H1 (cell line): ENCODE results near the gene FOXJ2. TPM values are rescaled to one million over a fixed set of nuclear protein-coding genes. Genes with fewer than 3 reads are reported as not detected.

ENCODE experiments used
- CTCF ChIA-PET: fragments of 300-600 bp; sonication (Branson Sonifier 250); formaldehyde crosslinking; loops from one replicate; lab custom pipeline; 2021; ENCODE audit not compliant: partially characterized antibody; lab: Charles Lee
- POLR2A ChIA-PET: fragments of 300-600 bp; sonication (Branson Sonifier 250); formaldehyde crosslinking; loops from one replicate; lab custom pipeline; 2021; ENCODE audit warnings: inconsistent platforms; ENCODE audit not compliant: partially characterized antibody; lab: Charles Lee
- DNase-seq, 2 experiments: peaks; one replicate each; pipeline versions ENCODE4 v3.0.0 to v3.0.0-alpha.2; 2010 to 2022; ENCODE audit warnings: low spot score in 2 of 2, low read depth in 1 of 2, mixed read lengths in 1 of 2
- FAIRE-seq: peaks from 2 replicates; lab custom pipeline; 2011; peaks lifted over from hg19 to GRCh38; lab: Jason Lieb, UNC
- H2AFZ ChIP-seq: 2 replicates; pipeline ENCODE4 v1.8.1; 2012; ENCODE audit warnings: low read length, inconsistent platforms
- H2AK5ac ChIP-seq: 2 replicates; pipeline ENCODE4 v1.6.1; 2013; ENCODE audit warnings: low read depth, low read length
- H2BK120ac ChIP-seq: replicated peaks from 2 replicates; pipeline ENCODE3; 2013; ENCODE audit warnings: low read depth, low read length, inconsistent platforms
- H2BK12ac ChIP-seq: 2 replicates; pipeline ENCODE4 v1.6.1; 2013; ENCODE audit warnings: low read depth, low read length
- H2BK15ac ChIP-seq: 2 replicates; pipeline ENCODE4 v1.6.1; 2013; ENCODE audit warnings: low read length
- H2BK20ac ChIP-seq: 2 replicates; pipeline ENCODE4 v1.6.1; 2013; ENCODE audit warnings: low read length
- H2BK5ac ChIP-seq: 2 replicates; pipeline ENCODE4 v1.6.1; 2013; ENCODE audit warnings: low read depth, low read length
- H3K14ac ChIP-seq: 2 replicates; pipeline ENCODE4 v1.6.1; 2013; ENCODE audit warnings: inconsistent platforms; ENCODE audit not compliant: insufficient read length
- H3K18ac ChIP-seq: 2 replicates; pipeline ENCODE4 v1.6.1; 2013; ENCODE audit warnings: low read length; ENCODE audit errors: extremely low read depth
- H3K23ac ChIP-seq: 2 replicates; pipeline ENCODE4 v1.6.1; 2013; ENCODE audit warnings: inconsistent platforms; ENCODE audit not compliant: insufficient read length
- H3K23me2 ChIP-seq: 2 replicates; pipeline ENCODE4 v1.6.1; 2013; ENCODE audit warnings: low read depth, low read length
- H3K27ac ChIP-seq: 2 replicates; pipeline ENCODE4 v1.6.1; 2011; ENCODE audit warnings: low read depth, low read length, inconsistent platforms
- H3K27me3 ChIP-seq, 4 experiments: replicated peaks in 1 of 4; 1 replicate in 1 of 4; 2 replicates in 3 of 4; pipeline versions ENCODE4 v1.6.1 to v1.8.1; 2011 to 2013; ENCODE audit warnings: low read length in 3 of 4, mild to moderate bottlenecking in 3 of 4, inconsistent platforms in 2 of 4, mixed read lengths in 2 of 4, moderate library complexity in 1 of 4; ENCODE audit not compliant: control insufficient read depth in 3 of 4, insufficient read depth in 3 of 4; ENCODE audit errors: extremely low read depth in 1 of 4
- H3K36me3 ChIP-seq, 4 experiments: 2 replicates each; pipeline versions ENCODE4 v1.6.1 to v1.8.1; 2011 to 2013; ENCODE audit warnings: mild to moderate bottlenecking in 4 of 4, low read length in 3 of 4, moderate library complexity in 2 of 4, control low read depth in 1 of 4, inconsistent platforms in 1 of 4; ENCODE audit not compliant: insufficient read depth in 4 of 4, control insufficient read depth in 2 of 4
- H3K4ac ChIP-seq: replicated peaks from 2 replicates; pipeline ENCODE3; 2013; ENCODE audit warnings: low read length, low read depth, mixed read lengths, inconsistent platforms; ENCODE audit not compliant: insufficient read length
- H3K4me1 ChIP-seq, 4 experiments: replicated peaks in 1 of 4; 1 replicate in 1 of 4; 2 replicates in 3 of 4; pipeline versions ENCODE4 v1.6.1 to v1.8.1; 2011 to 2013; ENCODE audit warnings: low read length in 3 of 4, inconsistent platforms in 2 of 4, mixed read lengths in 1 of 4; ENCODE audit not compliant: insufficient read depth in 4 of 4, control insufficient read depth in 3 of 4
- H3K4me2 ChIP-seq, 2 experiments: 2 replicates each; pipeline versions ENCODE4 v1.6.1 to v1.8.1; 2011 to 2013; ENCODE audit warnings: low read depth in 2 of 2, low read length in 2 of 2, control low read depth in 1 of 2, inconsistent platforms in 1 of 2, mild to moderate bottlenecking in 1 of 2; ENCODE audit not compliant: insufficient read depth in 1 of 2
- H3K4me3 ChIP-seq, 4 experiments: fragments of 200-600, 300-600 bp in 1 of 4; sonication (generic), shearing (Covaris generic), sonication (Bioruptor Twin) in 1 of 4; 2 replicates each; pipeline versions ENCODE4 v1.5.1 to v1.8.1; 2011 to 2016; ENCODE audit warnings: low read length in 4 of 4, low read depth in 3 of 4, control low read depth in 2 of 4, inconsistent platforms in 2 of 4, mild to moderate bottlenecking in 2 of 4, mixed read lengths in 1 of 4, moderate library complexity in 1 of 4; ENCODE audit not compliant: insufficient read depth in 2 of 4; ENCODE audit errors: extremely low read depth in 1 of 4
- H3K56ac ChIP-seq: replicated peaks from 2 replicates; pipeline ENCODE3; 2013; ENCODE audit warnings: low read depth, mild to moderate bottlenecking, mixed read lengths, low read length, inconsistent platforms; ENCODE audit not compliant: insufficient read length
- H3K79me1 ChIP-seq: 2 replicates; pipeline ENCODE4 v1.6.1; 2013; ENCODE audit warnings: low read depth, low read length, control low read depth
- H3K79me2 ChIP-seq, 2 experiments: 2 replicates each; pipeline versions ENCODE4 v1.6.1 to v1.8.1; 2012 to 2013; ENCODE audit warnings: low read length in 2 of 2, mild to moderate bottlenecking in 2 of 2, inconsistent platforms in 1 of 2; ENCODE audit not compliant: insufficient read depth in 2 of 2, control insufficient read depth in 1 of 2
- H3K9ac ChIP-seq, 4 experiments: replicated peaks in 1 of 4; 1 replicate in 1 of 4; 2 replicates in 3 of 4; pipeline versions ENCODE4 v1.6.1 to v1.8.1; 2011 to 2013; ENCODE audit warnings: low read depth in 3 of 4, low read length in 3 of 4, control low read depth in 2 of 4, mild to moderate bottlenecking in 2 of 4, moderate library complexity in 2 of 4, inconsistent platforms in 1 of 4; ENCODE audit errors: extremely low read depth in 1 of 4
- H3K9me3 ChIP-seq, 2 experiments: 2 replicates each; pipeline versions ENCODE4 v1.6.1 to v1.8.1; 2012 to 2013; ENCODE audit warnings: mild to moderate bottlenecking in 2 of 2, moderate library complexity in 2 of 2, control low read depth in 1 of 2, inconsistent platforms in 1 of 2, low read depth in 1 of 2, low read length in 1 of 2, mixed read lengths in 1 of 2; ENCODE audit not compliant: insufficient read depth in 2 of 2
- H4K20me1 ChIP-seq, 2 experiments: replicated peaks in 1 of 2; 2 replicates each; pipeline versions ENCODE3 to v1.8.1; 2011 to 2013; ENCODE audit warnings: inconsistent platforms in 2 of 2, low read length in 2 of 2, mild to moderate bottlenecking in 1 of 2; ENCODE audit not compliant: insufficient read depth in 2 of 2, control insufficient read depth in 1 of 2
- H4K5ac ChIP-seq: 2 replicates; pipeline ENCODE4 v1.6.1; 2013; ENCODE audit warnings: low read length, low read depth, mixed read lengths, inconsistent platforms; ENCODE audit not compliant: insufficient read length
- H4K8ac ChIP-seq: 2 replicates; pipeline ENCODE4 v1.8.0; 2013; ENCODE audit warnings: mild to moderate bottlenecking, moderate library complexity, low read length, inconsistent platforms; ENCODE audit not compliant: insufficient read depth; ENCODE audit errors: extremely low read depth
- H4K91ac ChIP-seq: replicated peaks from 2 replicates; pipeline ENCODE3; 2013; ENCODE audit warnings: low read length, mixed read lengths, inconsistent platforms; ENCODE audit not compliant: insufficient read length
- WGBS, 2 experiments: shearing (Covaris generic) in 1 of 2; methylation state at CpG; one replicate each; pipeline versions ENCODE4 v1.1.6 to v1.1.7; 2013 to 2015; ENCODE audit warnings: low lambda C conversion rate in 2 of 2, mixed read lengths in 2 of 2, inconsistent platforms in 1 of 2, low coverage in 1 of 2, missing lambda C conversion rate in 1 of 2; ENCODE audit not compliant: insufficient replicate concordance in 2 of 2, insufficient coverage in 1 of 2, insufficient read length in 1 of 2; ENCODE audit errors: extremely low coverage in 1 of 2, missing lambda C conversion rate in 1 of 2; 5-methylcytosine and 5-hydroxymethylcytosine counted together
- polyA plus RNA-seq, 7 experiments: library from polyadenylated mRNA; depleted of rRNA in 3 of 7; stranded (reverse) in 5 of 7; unstranded in 2 of 7; fragments of >200 nt in 5 of 7; fragments of 200-250 nt in 2 of 7; gene quantifications; 1 replicate in 5 of 7; 2 replicates in 1 of 7; 4 replicates in 1 of 7; pipeline versions ENCODE4 v1.2.1 to v1.2.3, GENCODE V29; 2011 to 2013; ENCODE audit warnings: missing spikeins in 2 of 7, mixed read lengths in 2 of 7
- total RNA-seq: library from RNA; stranded (reverse); fragmentation: NEBNext Ultra II Directional; extraction: Animal tissue kit (Norgen Biotek cat#: 25700); gene quantifications from 2 replicates; pipeline ENCODE4 v1.2.1, GENCODE V29; 2021

FOXJ2 gene
- total and polyA plus RNA-seq, 2 of the 8 experiments (the other 6 are each of a cell fraction or from before 2014, with no cell fraction given): 4.2 to 9.3 TPM

DNA sequence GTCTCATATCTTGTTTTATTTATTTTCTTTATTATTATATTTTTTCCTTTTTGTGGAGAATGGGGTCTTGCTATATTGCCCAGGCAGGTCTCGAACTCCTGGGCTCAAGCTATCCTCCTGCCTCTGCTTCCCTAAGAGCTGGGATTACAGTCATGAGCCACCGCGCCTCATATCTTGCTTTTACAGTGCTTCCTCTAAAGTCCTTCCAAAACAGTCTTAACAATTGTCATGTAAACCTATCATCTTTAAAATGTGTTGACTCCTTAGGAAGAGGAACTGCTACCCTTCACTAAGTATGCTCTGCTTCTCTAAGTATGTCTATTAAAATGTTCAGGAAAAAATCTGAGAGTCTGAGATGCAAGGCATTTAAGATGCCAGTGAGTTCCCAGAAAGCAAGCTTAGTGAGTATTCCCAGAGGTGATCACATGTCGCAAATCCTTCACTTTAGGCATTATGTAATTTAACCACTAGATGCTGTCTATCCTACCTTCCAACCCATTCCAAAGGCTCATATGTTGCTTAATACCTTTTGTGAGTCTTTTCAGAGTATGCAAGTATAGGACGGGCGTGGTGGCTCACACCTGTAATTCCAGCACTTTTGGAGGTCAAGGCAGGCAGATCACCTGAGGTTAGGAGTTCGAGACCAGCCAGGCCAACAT lies 19.7 kb upstream of the FOXJ2 start:
- Histone ChIP-seq H3K79me1 (no peaks in the 10 kb centered on the region), H2BK5ac (no peak overlapping the region), H3K36me3 (peaks cover 0 to 3% (median 0%) of the 10 kb centered on the region in 4 experiments; a peak in 4 of 8 replicates), H2AK5ac (no peak overlapping the region), H3K14ac (no peak overlapping the region), H4K8ac (no peak overlapping the region), H3K9ac (no peak overlapping the region), H3K79me2 (no peaks in the 10 kb centered on the region), H3K4me1 (no peaks in the 10 kb centered on the region), H4K91ac (no peak overlapping the region), H3K23me2 (no peaks in the 10 kb centered on the region), H3K18ac (no peak overlapping the region), H2BK120ac (no peak overlapping the region), H3K4me2 (no peak overlapping the region), H2AFZ (no peak overlapping the region), H3K4ac (no peak overlapping the region), H2BK20ac (no peak overlapping the region), H2BK15ac (no peak overlapping the region), H3K9me3 (no peaks in the 10 kb centered on the region), H3K4me3 (no peak overlapping the region), H3K56ac (no peak overlapping the region), H2BK12ac (no peak overlapping the region), H3K27me3 (no peaks in the 10 kb centered on the region), H4K5ac (no peak overlapping the region), H3K27ac (no peak overlapping the region), H4K20me1 (no peaks in the 10 kb centered on the region), H3K23ac (no peak overlapping the region)
- DNase-seq (no peak), FAIRE-seq (no peak)
- WGBS, 2 experiments: 87% methylated on average over 7 of the region's 7 CpGs; no CpG with 5 or more reads in 1 of the 2 experiments
- CTCF ChIA-PET: interaction anchor here (0.6 to 1.5 kb wide), 3 partner anchors 15 to 51 kb away, joined by 3 read pairs; no protein-coding TSS in a partner anchor
- POLR2A ChIA-PET: no interaction called here
